Astrocyte (in vitro differentiated cells and primary cell): ENCODE measurements around the gene UGT1A1.

ENCODE experiments used
- EZH2 ChIP-seq: IDR thresholded peaks from 2 replicates; pipeline ENCODE4 v1.6.1; 2012; ENCODE audit warnings: mild to moderate bottlenecking, low read length, inconsistent platforms; ENCODE audit not compliant: insufficient read depth
- TF ChIP-seq, protein P1 (sequence below): IDR thresholded peaks from 2 replicates; pipeline ENCODE4 v1.5.1; 2011; ENCODE audit warnings: low read depth, mild to moderate bottlenecking, inconsistent platforms, low read length, moderate library complexity; ENCODE audit not compliant: insufficient read depth

DNA sequence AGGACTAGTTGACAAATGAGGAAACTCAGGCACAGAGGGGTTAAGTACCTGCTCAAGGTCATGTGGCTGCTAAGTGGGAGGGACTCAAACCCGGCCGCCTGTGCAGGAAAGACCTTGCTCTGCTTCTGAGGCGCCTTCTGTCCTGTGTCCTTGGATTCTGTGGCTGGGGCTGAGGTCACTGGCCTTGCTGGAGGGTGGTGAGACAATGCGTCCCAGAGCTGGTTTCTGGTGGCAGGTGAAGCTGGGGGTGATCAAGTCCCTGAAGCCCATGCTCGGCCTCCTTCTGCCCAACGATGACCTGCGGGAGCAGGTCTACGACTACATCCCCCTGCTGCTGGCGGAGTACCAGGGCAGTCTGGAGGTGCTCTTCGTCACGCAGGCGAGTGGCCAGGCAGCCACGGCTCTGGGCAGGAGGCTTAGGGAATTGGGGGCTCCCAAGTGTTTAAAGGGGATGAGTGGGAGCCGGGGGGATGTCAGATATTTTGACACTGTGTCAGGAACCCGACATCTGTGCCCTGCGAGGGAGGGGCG, 34.1 kb downstream of the UGT1A1 start:
- TF ChIP-seq, protein P1, sequence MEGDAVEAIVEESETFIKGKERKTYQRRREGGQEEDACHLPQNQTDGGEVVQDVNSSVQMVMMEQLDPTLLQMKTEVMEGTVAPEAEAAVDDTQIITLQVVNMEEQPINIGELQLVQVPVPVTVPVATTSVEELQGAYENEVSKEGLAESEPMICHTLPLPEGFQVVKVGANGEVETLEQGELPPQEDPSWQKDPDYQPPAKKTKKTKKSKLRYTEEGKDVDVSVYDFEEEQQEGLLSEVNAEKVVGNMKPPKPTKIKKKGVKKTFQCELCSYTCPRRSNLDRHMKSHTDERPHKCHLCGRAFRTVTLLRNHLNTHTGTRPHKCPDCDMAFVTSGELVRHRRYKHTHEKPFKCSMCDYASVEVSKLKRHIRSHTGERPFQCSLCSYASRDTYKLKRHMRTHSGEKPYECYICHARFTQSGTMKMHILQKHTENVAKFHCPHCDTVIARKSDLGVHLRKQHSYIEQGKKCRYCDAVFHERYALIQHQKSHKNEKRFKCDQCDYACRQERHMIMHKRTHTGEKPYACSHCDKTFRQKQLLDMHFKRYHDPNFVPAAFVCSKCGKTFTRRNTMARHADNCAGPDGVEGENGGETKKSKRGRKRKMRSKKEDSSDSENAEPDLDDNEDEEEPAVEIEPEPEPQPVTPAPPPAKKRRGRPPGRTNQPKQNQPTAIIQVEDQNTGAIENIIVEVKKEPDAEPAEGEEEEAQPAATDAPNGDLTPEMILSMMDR, result no peak
- no peak for TF ChIP-seq EZH2
